Endothelial cell of umbilical vein (primary cell): ENCODE measurements around the gene ADGRG1. TPM values are rescaled to one million over a fixed set of nuclear protein-coding genes. Genes with fewer than 3 reads are reported as not detected.

ENCODE experiments used
- BruUV-seq: library from RNA; stranded (reverse); fragments of 400-500 nt; replicated peaks from 2 replicates; lab custom pipeline; 2021; lab: Mats Ljungman, UMichigan
- CTCF ChIA-PET: fragments of 300-600, 350-600 bp; sonication (Branson Sonifier 250); formaldehyde crosslinking; loops from one replicate; lab custom pipeline; 2021; ENCODE audit warnings: antibody characterized with exemption, inconsistent platforms; lab: Charles Lee
- POLR2A ChIA-PET: fragments of 300-600, 350-600 bp; sonication (Branson Sonifier 250); formaldehyde crosslinking; loops from one replicate; lab custom pipeline; 2021; ENCODE audit warnings: antibody characterized with exemption, inconsistent platforms; lab: Charles Lee
- DNase-seq: peaks from one replicate; pipeline ENCODE4 v3.0.0-alpha.2; 2011; ENCODE audit warnings: low read depth, low spot score
- FAIRE-seq: peaks from 2 replicates; lab custom pipeline; 2011; peaks lifted over from hg19 to GRCh38; lab: Jason Lieb, UNC
- H2AFZ ChIP-seq: 2 replicates; pipeline ENCODE4 v1.6.0; 2012; ENCODE audit warnings: low read depth, low read length, control low read depth, inconsistent platforms
- H3K27ac ChIP-seq: 2 replicates; pipeline ENCODE4 v1.5.1; 2011; ENCODE audit warnings: low read depth, mild to moderate bottlenecking, control low read depth, low read length, moderate library complexity; ENCODE audit not compliant: insufficient read depth
- H3K27me3 ChIP-seq, 2 experiments: 2 replicates each; pipeline versions ENCODE4 v1.6.0 to v1.6.1; 2011; ENCODE audit warnings: low read length in 2 of 2, mixed read lengths in 1 of 2; ENCODE audit not compliant: control insufficient read depth in 2 of 2, insufficient read depth in 2 of 2
- H3K36me3 ChIP-seq, 2 experiments: 2 replicates in 1 of 2; 3 replicates in 1 of 2; pipeline ENCODE4 v1.5.1; 2011; ENCODE audit warnings: low read length in 2 of 2, mild to moderate bottlenecking in 1 of 2, moderate library complexity in 1 of 2; ENCODE audit not compliant: control insufficient read depth in 2 of 2, insufficient read depth in 2 of 2; ENCODE audit errors: extremely low read depth in 1 of 2
- H3K4me1 ChIP-seq: 3 replicates; pipeline ENCODE4 v1.5.1; 2011; ENCODE audit warnings: mild to moderate bottlenecking, low read length; ENCODE audit not compliant: control insufficient read depth, insufficient read depth; ENCODE audit errors: extremely low read depth
- H3K4me2 ChIP-seq: 2 replicates; pipeline ENCODE4 v1.6.1; 2011; ENCODE audit warnings: low read length, control low read depth, mixed read lengths; ENCODE audit not compliant: insufficient read depth
- H3K4me3 ChIP-seq, 3 experiments: fragments of 200-600 bp in 1 of 3; sonication (generic), shearing (Covaris generic) in 1 of 3; replicated peaks in 1 of 3; 2 replicates each; pipeline ENCODE4 v1.5.1; 2011 to 2016; ENCODE audit warnings: control low read depth in 3 of 3, low read length in 3 of 3, mild to moderate bottlenecking in 2 of 3, inconsistent platforms in 1 of 3, low read depth in 1 of 3, moderate library complexity in 1 of 3; ENCODE audit not compliant: insufficient read depth in 1 of 3
- H3K79me2 ChIP-seq: 2 replicates; pipeline ENCODE4 v1.6.0; 2012; ENCODE audit warnings: low read length, inconsistent platforms; ENCODE audit not compliant: control insufficient read depth, insufficient read depth
- H3K9ac ChIP-seq: replicated peaks from 2 replicates; pipeline ENCODE3; 2011; ENCODE audit warnings: low read length, control low read depth; ENCODE audit not compliant: insufficient read depth; ENCODE audit errors: extremely low read depth
- H3K9me1 ChIP-seq: replicated peaks from 3 replicates; pipeline ENCODE4 v1.6.0; 2011; ENCODE audit warnings: mild to moderate bottlenecking, low read length; ENCODE audit not compliant: control insufficient read depth, insufficient read depth; ENCODE audit errors: extremely low read depth
- H3K9me3 ChIP-seq: replicated peaks from 2 replicates; pipeline ENCODE4 v1.5.1; 2012; ENCODE audit warnings: low read length, inconsistent platforms; ENCODE audit not compliant: control insufficient read depth, insufficient read depth
- H4K20me1 ChIP-seq: replicated peaks from 2 replicates; pipeline ENCODE3; 2011; ENCODE audit warnings: mild to moderate bottlenecking, low read length; ENCODE audit not compliant: control insufficient read depth, insufficient read depth; ENCODE audit errors: extremely low read depth
- EZH2 ChIP-seq: IDR thresholded peaks from 2 replicates; pipeline ENCODE4 v1.6.1; 2012; ENCODE audit warnings: borderline replicate concordance, low read depth, mild to moderate bottlenecking, moderate library complexity, low read length, inconsistent platforms; ENCODE audit not compliant: severe bottlenecking
- FOS ChIP-seq: IDR thresholded peaks from 2 replicates; pipeline ENCODE4 v1.6.1; 2011; ENCODE audit warnings: mild to moderate bottlenecking, low read length, moderate library complexity, borderline replicate concordance; ENCODE audit not compliant: insufficient read depth
- GATA2 ChIP-seq: IDR thresholded peaks from 2 replicates; pipeline ENCODE4 v1.7.0; 2011; ENCODE audit warnings: low read depth, mild to moderate bottlenecking, moderate library complexity, mixed read lengths, low read length; ENCODE audit not compliant: insufficient read length, insufficient read depth
- JUN ChIP-seq: IDR thresholded peaks from 2 replicates; pipeline ENCODE4 v1.6.1; 2011; ENCODE audit warnings: borderline replicate concordance, low read depth; ENCODE audit not compliant: insufficient read length, insufficient read depth
- MYC ChIP-seq: IDR thresholded peaks from one replicate; pipeline ENCODE4 v1.6.1; 2011; ENCODE audit warnings: mild to moderate bottlenecking, low read depth, low read length
- POLR2A ChIP-seq: IDR thresholded peaks from 2 replicates; pipeline ENCODE4 v1.6.1; 2012; ENCODE audit warnings: low read depth, mild to moderate bottlenecking, control low read depth, low read length
- POLR2AphosphoS5 ChIP-seq: IDR thresholded peaks from 2 replicates; pipeline ENCODE4 v1.6.1; 2012; ENCODE audit warnings: low read depth, mild to moderate bottlenecking, control low read depth, low read length, moderate library complexity; ENCODE audit not compliant: insufficient read depth
- dilution Hi-C: fragments of 300-500 bp; cut with MboI; formaldehyde crosslinking; loops from one replicate; pipeline ENCODE4 v1.15.0; 2019; ENCODE audit warnings: low sequenced_read_pairs; ENCODE audit not compliant: extremely low pct_ligation_motif_present
- intact Hi-C: fragments of 100-400 bp; cut with micrococcal nuclease; formaldehyde crosslinking; loops from one replicate; pipeline ENCODE4 v1.10.0; 2022
- polyA plus RNA-seq, 4 experiments: library from polyadenylated mRNA; depleted of rRNA in 3 of 4; stranded (reverse) in 3 of 4; unstranded in 1 of 4; fragments of >200 nt; gene quantifications; 2 replicates each; pipeline versions ENCODE4 v1.2.1 to v1.2.3, GENCODE V29; 2011 to 2012; ENCODE audit warnings: missing spikeins in 1 of 4
- total RNA-seq: library from RNA; stranded (reverse); gene quantifications from 2 replicates; pipeline ENCODE4 v1.2.3, GENCODE V29; 2021
- TF ChIP-seq, protein P1 (sequence below): IDR thresholded peaks from 2 replicates; pipeline ENCODE4 v1.6.1; 2011; ENCODE audit not compliant: insufficient read depth, insufficient read length
- TF ChIP-seq, protein P2 (sequence below), 2 donors: IDR thresholded peaks; 1 replicate in 1 of 2; 2 replicates in 1 of 2; pipeline ENCODE4 v1.5.1; 2011; ENCODE audit warnings: low read length in 2 of 2, mild to moderate bottlenecking in 2 of 2, moderate library complexity in 2 of 2, control low read depth in 1 of 2, inconsistent platforms in 1 of 2, low read depth in 1 of 2; ENCODE audit not compliant: insufficient read depth in 1 of 2; ENCODE audit errors: extremely low read depth in 1 of 2

The ADGRG1 gene
- total and polyA plus RNA-seq, 2 donors (not counting 3 experiments of a cell fraction or from before 2014, with no cell fraction given): 45.6 to 92.5 TPM

DNA sequence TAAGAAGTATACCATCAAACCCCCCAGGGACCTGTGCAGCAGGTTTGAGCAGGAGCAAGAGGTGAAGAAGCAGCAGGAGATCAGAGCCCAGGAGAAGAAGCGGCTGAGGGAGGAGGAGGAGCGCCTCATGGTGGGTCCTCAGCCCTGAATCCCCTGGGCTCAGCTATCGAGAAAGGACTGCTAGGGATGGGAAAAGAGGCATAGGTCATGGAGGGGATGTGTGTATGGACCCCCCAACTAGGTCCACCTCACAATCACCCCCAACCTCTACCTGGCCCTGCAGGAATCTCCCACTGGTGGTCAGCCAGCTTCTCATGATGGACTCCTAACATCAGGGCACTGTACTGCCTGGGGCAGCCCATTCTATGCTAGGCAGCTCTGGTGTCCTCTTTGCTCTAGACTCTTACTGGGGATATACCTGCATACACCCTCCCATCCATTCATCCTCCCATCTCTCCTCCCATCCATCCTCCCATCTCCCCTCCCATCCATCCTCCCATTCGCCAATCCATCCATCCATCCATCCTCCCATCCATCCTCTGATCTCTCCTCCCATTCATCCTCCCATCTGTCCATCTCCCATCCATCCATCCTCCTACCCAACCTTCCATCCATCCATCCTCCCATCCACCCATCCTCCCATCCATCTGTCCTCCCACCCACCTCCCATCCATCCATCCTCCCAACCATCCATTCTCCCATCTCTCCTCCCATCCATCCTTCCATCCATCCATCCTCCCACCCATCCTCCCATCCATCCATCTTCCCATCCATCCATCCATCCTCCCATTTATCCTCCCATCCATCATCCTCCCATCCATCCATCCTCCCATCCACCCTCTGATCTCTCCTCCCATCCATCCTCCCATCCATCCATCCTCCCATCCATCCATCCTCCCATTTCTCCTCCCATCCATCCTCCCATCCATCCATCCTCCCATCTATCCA is 76.7 kb downstream of the ADGRG1 start:
- no TSS peak for BruUV-seq
- Histone ChIP-seq H3K9me1 (no peaks in the 10 kb centered on the region), H3K4me3 (no peak overlapping the region), H3K36me3 (no peaks in the 10 kb centered on the region), H3K27ac (no peak overlapping the region), H4K20me1 (no peaks in the 10 kb centered on the region), H3K4me2 (no peak overlapping the region), H2AFZ (no peak overlapping the region), H3K9me3 (no peaks in the 10 kb centered on the region), H3K27me3 (peaks cover 3 to 7% of the 10 kb centered on the region in 2 experiments), H3K79me2 (no peaks in the 10 kb centered on the region), H3K4me1 (no peaks in the 10 kb centered on the region), H3K9ac (no peak overlapping the region)
- ChIA-PET POLR2A (no interaction called here), CTCF (interaction anchor here (1.5 kb wide), 1 partner anchor 18 kb away, joined by 5 read pairs; no protein-coding TSS in a partner anchor)
- intact Hi-C loops: no loop called here
- FAIRE-seq: no peak
- dilution Hi-C loops: no loop called here
- no peak for DNase-seq
- TF ChIP-seq, protein P1, sequence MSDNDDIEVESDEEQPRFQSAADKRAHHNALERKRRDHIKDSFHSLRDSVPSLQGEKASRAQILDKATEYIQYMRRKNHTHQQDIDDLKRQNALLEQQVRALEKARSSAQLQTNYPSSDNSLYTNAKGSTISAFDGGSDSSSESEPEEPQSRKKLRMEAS: no peak
- TF ChIP-seq EZH2 (no peak), GATA2 (no peak), POLR2A (no peak), POLR2AphosphoS5 (no peak), FOS (no peak), MYC (no peak), JUN (no peak)
- TF ChIP-seq, protein P2, sequence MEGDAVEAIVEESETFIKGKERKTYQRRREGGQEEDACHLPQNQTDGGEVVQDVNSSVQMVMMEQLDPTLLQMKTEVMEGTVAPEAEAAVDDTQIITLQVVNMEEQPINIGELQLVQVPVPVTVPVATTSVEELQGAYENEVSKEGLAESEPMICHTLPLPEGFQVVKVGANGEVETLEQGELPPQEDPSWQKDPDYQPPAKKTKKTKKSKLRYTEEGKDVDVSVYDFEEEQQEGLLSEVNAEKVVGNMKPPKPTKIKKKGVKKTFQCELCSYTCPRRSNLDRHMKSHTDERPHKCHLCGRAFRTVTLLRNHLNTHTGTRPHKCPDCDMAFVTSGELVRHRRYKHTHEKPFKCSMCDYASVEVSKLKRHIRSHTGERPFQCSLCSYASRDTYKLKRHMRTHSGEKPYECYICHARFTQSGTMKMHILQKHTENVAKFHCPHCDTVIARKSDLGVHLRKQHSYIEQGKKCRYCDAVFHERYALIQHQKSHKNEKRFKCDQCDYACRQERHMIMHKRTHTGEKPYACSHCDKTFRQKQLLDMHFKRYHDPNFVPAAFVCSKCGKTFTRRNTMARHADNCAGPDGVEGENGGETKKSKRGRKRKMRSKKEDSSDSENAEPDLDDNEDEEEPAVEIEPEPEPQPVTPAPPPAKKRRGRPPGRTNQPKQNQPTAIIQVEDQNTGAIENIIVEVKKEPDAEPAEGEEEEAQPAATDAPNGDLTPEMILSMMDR (IDR thresholded peaks at IDR 0.05; ENCODE audit: extremely low read depth in 1 of 2, insufficient read depth in 1 of 2, low read depth in 1 of 2, low read length in 2 of 2): no peak
